Urothelium cell line (cell line): ENCODE results near the gene YPEL3.

Experiments used
- DNase-seq: peaks from one replicate; pipeline ENCODE4 v3.0.0; 2011; ENCODE audit warnings: low spot score, mixed read lengths
- FAIRE-seq: peaks from 2 replicates; lab custom pipeline; 2011; peaks lifted over from hg19 to GRCh38; lab: Jason Lieb, UNC

Gene YPEL3

DNA sequence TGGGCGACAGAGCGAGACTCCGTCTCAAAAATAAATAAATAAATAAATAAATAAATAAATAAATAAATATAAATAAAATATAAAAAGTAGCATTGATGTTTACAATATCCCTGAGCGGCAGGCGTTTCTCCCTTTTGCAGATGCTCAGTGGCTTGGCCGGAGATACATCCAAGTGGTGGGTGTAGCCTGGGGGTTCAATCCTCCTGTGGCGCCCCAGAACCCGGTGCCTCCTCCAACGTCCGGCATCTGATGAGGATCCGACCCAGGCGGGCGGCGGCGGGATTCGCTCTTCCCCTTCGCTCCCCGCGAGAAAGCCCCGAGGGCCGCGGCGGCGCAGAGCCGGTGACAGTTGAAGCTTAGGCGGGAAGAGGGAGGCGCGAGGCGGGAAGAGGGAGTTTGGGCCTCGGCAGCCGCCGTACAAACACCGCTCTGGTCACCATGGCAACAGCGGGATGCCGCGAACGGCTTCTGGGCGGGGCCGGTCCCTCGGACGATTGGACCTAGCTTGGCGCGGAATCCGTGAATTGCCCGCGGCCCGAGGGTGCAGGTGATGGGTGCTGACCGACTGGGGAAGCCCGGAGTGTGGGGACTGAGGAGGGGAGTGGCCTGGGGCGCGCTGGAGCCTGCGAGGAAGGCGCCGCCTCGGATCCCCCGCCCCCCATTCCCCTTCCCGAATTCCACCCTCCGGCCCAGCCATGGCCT is 43.2 kb downstream of the YPEL3 start:
- no peak for FAIRE-seq
- peak; percentile 89 for DNase-seq

DNA sequence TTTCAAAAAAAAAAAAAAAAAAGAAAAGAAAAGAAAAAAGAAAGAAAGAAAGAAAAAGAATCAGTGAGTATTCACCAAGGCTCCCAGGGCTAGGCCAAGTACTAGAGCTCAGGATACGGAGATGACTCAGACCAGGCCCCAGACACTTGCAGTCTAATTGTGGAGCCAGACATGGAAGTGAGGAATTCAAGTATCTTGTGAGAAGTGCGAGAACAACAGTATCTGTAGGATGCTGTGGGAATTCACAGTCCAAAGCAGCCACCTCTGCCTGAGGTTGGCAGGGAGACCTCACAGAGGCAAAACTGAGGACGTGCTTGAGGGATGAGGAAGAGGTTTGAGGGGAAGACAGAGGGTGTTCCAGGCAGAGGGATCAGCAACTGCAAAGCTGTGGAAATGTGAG is 44.5 kb downstream of the YPEL3 start:
- no peak for FAIRE-seq

DNA sequence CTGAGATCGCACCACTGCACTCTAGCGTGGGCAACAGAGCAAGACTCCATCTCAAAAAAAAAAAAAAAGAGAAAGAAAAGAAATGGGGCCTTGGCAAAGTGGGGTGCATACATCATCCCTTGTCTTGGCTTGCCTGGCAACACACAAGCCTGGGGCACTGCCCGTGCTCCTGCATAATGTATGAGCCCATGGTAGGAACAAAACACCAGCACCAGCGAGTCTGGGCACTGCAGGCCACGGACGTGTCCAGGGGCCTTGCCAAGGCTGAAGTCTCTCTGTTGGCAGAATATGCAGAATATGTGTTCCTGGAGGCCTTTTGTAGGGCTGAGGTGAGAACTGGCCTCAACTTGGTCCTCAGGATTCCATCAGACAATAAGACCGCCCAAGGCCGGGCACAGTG is 46.1 kb downstream of the YPEL3 start:
- FAIRE-seq = no peak
- DNase-seq = no peak

More for the DNA sequence above, 44.5 kb downstream of the YPEL3 start:
- peak; percentile 42 for DNase-seq

DNA sequence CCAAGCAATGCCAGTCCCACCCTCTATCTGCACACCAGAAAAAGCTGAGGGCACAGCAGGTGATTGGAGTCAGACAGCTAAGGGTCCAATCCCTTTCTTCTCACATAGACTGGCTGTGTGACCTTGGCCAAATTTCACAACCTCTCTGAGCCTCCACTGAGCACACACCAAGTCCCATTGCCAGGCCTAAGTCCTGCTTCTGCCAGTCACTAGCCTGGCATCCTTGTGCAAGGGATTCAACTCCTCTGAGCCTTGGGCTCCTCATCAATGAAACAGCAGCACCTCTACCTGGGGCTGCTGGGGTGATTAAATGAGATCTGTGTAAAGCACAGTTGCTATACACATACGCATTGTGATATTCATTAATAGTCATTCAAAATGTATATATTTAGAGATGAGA is 49.4 kb downstream of the YPEL3 start:
- FAIRE-seq = no peak
- no peak for DNase-seq

DNA sequence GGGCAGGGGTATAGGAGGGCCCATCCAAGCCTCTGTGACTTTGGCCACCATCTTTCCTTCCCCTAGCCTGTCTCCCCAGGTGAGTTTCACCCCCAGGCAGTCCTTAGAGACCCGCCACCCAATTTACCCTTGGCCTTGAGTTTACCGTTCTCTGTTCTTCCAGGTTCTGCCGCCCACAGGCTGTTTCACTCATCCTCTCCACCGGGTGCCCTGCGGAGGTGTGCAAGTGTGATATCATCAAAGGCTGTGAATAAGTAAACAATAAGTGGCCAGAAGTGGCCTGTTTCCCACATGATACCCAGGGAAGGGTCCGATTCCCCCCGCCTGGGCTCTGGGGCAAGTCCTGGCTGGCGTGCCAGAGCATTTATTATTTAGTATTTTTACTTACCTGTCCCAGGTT is 49.8 kb downstream of the YPEL3 start:
- no peak for FAIRE-seq
- DNase-seq = no peak
